HS-5 (cell line): Measurements from ENCODE around the gene CACNA1I.
"Not testable (repeated sequence)": the region's sequence is repeated elsewhere in the genome, so short reads cannot be mapped to it uniquely, and the experiment has no call there.

Experiments used
- DNase-seq: peaks from one replicate; pipeline ENCODE4 v3.0.0-alpha.2; 2012; ENCODE audit warnings: low read depth

CACNA1I gene

DNA sequence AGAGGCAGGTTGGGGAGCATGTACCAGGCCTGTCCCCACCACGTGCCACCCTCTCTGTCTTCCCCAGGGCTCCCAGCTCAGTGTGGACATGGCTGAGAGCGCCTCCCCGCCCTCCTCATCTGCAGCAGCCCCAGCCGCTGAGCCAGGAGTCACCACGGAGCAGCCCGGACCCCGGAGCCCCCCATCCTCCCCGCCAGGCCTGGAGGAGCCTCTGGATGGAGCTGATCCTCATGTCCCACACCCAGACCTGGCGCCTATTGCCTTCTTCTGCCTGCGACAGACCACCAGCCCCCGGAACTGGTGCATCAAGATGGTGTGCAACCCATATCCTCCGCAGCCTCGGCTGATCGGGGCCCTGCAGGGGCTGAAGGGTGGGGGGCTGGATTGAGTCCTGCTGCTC is at the start of gene CACNA1I:
CACNA1I (plus strand) TSS at position 89 of the 400 bp plus-strand sequence; CDS start at position 89, 0 bp downstream.
- no peak for DNase-seq

DNA sequence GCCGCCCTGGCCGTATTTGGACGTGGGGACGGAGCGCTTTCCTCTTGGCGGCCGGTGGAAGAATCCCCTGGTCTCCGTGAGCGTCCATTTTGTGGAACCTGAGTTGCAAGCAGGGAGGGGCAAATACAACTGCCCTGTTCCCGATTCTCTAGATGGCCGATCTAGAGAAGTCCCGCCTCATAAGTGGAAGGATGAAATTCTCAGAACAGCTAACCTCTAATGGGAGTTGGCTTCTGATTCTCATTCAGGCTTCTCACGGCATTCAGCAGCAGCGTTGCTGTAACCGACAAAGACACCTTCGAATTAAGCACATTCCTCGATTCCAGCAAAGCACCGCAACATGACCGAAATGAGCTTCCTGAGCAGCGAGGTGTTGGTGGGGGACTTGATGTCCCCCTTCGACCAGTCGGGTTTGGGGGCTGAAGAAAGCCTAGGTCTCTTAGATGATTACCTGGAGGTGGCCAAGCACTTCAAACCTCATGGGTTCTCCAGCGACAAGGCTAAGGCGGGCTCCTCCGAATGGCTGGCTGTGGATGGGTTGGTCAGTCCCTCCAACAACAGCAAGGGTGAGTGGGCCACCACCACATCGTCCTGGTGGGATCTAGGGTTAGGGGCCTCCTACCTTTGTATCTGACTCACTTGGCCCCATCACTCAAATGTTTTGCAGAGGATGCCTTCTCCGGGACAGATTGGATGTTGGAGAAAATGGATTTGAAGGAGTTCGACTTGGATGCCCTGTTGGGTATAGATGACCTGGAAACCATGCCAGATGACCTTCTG is 49.3 kb upstream of the CACNA1I start:
- not testable (repeated sequence) for DNase-seq

DNA sequence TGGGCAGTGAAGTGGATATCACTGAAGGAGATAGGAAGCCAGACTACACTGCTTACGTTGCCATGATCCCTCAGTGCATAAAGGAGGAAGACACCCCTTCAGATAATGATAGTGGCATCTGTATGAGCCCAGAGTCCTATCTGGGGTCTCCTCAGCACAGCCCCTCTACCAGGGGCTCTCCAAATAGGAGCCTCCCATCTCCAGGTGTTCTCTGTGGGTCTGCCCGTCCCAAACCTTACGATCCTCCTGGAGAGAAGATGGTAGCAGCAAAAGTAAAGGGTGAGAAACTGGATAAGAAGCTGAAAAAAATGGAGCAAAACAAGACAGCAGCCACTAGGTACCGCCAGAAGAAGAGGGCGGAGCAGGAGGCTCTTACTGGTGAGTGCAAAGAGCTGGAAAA is 48.5 kb upstream of the CACNA1I start:
- DNase-seq = not testable (repeated sequence)

DNA sequence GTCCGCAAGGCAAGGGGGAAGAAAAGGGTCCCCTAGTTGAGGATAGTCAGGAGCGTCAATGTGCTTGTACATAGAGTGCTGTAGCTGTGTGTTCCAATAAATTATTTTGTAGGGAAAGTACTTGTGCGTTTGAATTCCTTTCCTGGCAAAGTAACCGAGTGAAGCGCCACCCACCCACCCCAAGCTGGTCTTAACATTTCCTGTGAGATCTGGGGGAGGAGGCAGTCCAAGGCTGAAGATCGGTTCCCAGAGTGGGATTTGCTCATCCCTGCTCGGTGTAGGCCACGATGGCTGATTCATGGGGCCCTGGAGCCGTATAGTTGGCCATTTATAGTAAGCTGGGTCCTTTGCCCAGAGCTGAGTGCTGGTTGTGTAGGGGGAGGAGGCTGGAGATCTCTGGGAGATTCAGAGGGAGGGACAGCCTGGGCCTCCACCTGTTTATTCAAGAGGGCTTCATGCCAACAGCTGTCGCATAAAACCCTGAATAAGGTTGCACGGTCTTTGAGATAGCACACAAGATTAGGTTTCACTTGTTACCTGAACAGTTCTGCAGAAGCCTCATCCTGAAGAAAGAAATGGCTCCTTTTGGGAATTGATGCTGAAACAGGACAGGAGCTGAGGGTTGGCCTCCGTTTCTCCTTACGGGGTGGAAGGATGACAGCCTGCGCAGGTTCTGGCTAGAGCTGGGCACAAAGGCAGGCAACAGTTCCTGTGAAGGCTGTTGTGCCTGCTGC is 47.8 kb upstream of the CACNA1I start:
- no peak for DNase-seq

DNA sequence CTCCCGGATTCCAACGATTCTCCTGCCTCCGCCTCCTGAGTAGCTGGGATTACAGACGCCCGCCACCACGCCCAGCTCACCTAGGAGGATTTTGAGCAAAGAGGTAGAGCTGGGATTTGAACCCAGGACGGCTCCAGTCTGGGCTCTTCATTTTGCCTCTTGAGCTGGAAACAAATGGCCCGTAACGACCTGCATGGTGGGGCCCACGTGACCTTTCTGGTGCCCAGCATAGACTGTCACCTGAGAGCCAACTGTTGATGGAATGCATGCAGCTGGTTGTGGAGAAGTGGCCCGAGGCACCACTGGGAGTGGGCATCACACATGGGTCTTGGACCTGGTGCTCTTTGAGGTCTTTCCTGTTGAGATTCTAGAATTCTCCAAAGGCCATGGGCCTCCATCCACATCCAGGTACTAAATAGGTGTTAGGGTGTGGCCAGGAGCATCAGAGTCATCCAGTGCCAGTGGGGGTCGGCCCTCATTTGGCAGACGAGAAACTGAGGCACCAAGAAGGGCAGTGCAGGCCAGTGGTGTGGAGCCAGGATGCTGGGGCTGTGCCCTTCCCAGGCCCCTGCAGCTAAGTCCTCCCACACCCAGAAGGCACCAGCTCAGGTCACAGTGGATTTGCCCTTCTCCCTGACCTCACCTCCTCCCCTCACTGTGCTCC is 46.3 kb upstream of the CACNA1I start:
- DNase-seq = no peak

DNA sequence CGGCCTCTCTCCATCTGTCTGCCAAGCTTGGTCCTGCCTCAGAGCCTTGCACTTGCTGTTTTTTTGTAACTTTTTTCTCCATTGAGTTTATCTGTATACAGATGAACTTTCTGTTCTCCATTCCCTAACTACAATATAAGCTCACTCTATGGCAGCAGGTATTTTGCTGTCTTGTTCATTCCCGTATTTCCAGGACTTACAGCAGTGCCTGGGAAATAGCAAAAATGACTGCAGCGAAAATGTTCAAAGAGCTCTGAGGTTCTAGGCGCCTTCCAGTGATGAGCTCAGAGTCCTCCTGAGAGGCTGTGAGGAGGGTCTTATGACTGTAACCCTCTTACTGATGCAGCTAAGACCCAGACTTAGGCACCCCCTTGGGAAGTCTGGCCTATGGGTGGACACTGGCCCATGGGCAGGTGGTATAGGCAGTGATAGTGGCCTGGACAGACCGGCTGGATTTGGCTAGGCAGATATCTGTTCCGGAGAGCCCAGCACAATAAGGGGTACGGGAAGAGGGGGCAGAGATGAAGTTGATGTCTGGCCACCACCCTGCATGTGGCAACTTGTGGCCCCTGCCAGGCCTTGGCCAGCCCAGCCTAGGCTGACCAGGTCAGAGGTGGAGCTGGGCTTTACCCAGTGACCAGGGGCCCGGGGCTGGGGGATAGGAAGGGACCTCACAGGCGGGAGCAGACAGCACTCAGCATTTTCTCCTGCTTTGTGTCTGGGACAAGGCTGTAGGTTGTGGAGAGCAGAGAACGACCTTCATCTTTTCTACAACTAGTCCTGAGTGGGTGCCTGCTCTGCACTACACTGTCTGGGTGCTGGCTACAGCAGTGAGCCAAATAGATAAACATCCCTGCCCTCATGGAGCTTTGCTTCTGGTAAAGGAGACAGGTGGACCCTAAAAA is 45.5 kb upstream of the CACNA1I start:
- no peak for DNase-seq

DNA sequence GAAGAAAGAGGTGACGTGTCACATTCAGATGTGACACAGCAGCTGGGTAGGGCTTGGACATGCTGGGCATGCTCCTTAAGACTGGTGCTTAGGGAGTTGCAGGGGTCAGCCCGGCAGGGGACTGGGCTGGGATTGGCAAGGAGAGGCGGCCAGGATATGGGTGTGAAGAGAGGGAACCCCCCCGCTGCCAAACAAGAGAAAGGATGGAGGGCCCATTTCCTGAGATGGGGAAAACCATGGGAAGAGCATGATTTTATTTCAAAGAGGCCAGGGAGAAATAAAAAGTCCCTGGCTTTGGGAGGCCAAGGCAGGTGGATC is 44.9 kb upstream of the CACNA1I start:
- DNase-seq = no peak

DNA sequence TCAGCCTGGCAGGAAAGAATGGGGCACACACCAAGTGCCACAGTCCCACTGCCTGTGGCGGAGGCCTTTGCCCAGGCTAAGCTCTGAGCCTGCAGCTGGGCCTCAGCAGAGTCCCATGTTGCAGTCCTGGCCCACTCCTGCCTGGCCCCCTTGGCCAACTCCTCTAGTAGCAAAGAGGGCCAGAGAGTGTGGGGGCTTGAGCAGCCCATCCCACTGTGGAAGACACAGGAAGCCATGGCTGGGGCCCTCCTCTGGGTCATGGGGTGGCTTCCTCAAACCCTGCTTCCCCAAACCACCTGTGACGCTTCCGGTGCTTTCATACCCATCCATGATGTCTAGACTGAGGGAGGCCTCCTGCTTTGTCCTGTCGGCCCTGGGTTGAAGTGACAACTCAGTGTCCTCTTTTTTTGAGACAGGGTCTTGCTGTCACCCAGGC is 43.8 kb upstream of the CACNA1I start:
- DNase-seq = no peak

DNA sequence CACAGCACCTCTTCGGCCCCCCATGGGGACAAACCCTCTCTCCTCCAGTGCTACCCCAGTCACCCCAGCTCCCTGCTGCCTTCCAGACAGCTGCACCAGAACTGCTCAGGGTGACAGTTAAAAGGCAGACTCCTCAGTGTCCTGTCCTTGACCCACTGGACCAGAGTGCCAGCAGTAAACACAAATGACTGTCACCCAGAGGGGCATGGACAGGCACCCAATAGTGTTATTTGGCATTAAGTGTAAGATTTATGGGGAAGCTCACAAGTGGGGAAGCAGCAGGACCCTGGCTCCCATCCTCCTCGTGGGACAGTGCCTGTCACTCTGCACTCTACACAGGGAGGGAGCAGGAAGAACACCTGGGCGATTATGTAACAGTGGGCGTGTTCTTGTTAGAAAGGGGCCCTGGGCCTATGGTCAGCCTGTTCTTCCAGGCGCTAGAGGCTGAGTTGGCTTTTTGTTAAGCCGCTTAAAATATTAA is 43.0 kb upstream of the CACNA1I start:
- DNase-seq = no peak

DNA sequence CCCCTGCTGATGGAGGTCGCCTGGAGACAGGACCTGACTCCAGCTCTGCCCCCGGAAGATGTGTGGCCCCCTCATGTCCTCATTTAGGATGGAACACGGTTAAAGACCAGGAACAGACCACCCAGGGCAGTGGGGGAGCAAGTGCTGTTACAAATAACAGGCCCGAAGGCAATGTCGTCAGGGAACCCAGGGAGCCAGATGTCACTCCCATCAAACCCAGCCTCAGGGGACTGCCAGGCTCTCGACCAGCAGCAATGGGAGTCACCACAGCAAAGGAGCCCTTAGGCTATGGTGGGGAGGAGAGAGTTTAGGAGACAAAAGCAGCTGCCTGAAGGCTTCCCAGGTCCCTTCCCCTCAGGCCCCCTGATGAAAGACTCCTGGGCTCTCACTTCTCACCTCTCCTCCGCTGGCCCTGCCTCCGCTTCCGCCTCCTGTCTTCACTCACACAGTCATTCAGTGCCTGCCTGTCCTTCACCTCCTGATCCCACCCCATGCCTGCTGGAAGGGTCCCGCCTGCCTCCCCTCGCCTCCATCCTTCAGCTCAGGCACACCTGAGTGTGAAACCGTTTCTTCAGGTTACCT is 42.4 kb upstream of the CACNA1I start:
- no peak for DNase-seq

DNA sequence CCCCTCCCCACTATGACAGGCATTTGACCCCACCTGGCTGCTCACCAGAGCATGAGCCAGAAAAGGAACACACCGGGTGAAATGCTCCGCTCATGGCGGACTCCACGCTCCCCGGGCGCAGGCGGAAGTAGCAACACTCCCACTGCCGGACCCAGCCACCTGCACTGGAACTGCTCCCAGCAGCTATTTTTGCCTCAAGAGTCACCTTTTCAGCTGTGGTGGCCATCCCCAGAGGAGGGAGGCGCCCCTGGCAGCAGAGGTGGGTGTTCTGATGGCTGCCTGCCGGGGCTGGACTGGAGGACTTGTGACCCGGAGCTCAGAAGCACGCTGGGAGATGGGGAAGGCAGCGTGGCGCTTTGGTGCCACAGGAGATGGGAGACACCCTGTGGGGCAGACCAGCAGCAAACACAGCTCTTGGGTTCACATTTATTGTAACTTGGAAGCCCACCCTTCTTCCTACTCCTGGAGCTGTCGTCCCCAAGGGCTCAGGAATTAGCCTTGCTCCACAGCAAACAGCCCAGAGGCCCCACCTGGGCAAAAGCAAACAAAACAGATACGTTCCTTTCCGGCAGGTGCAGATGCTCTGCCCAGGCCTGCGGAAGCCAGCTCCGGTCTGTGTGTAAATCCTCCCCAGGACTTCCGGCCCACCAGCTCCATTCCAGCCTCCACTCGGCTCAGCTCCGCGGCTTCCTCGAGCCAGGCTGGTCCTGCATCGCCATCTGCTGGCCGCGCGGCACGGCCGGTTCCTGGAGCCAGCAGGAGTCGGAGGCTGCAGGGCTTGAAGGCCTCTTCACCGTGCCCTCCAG is 41.7 kb upstream of the CACNA1I start:
- DNase-seq = no peak

DNA sequence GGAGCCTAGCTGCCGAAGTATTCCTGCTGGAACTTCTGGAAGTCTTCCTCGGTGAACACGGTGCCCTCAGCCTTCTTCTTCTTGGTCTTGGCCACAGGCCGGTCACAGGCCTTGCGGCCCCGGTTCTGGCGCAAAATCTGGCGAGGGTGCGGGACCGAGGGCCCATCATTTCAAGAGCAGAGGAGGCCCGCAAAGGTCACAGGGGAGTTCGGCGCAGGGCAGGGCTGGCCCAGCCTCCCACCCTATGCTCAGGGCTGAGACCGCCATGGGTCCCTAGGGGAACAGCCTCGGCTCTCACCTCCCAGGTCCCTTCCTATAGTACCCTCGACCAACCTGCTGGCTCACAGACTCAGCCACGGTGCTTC is 41.1 kb upstream of the CACNA1I start:
- DNase-seq = no peak

DNA sequence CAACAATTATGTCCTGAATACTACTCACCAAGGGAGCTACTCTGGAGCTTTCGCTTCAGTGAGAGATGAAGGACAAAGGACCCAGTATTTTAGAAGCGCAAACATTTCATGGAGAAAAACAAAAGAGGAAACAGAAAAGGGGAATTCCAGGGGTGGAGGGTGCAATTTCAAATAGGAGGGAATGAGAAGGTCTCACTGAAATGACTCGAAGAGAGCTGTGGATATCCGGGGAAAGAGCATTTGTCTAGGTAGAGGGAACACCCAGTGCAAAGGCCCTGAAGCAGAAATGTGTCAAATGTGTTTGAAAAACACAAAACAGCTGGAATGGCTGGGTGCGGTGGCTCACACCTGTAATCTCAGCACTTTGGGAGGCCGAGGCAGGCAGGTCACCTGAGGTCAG is 40.4 kb upstream of the CACNA1I start:
- no peak for DNase-seq

DNA sequence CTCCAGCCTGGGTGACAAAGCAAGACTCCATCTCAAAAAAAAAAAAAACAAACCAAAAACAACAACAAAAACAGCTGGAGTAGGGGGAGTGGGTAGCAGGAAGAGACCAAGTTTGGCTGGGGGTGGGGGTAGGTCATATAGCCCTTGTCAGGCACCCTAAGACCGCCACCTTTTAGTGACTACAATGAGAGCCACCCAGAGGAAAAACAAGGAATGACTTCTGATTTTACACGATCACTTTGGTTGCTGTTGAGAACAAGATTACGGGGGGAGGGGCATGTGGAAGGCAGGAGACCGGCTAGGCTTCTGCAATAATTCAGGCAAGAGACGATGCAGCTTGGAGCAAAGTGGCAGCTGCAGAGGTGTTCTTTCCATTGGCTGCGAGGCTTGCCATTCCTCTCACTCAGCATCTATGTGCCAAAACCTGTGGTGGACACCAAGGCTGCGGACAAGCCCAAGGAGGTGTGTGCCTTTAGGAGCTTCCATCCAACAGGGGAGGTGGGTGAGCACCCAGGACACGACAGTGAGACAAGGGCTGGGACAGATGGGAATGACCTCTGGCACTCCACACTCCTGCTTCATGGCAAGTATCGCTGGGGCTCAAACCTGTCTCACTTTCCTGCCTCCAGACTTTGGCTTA is 39.7 kb upstream of the CACNA1I start:
- no peak for DNase-seq

DNA sequence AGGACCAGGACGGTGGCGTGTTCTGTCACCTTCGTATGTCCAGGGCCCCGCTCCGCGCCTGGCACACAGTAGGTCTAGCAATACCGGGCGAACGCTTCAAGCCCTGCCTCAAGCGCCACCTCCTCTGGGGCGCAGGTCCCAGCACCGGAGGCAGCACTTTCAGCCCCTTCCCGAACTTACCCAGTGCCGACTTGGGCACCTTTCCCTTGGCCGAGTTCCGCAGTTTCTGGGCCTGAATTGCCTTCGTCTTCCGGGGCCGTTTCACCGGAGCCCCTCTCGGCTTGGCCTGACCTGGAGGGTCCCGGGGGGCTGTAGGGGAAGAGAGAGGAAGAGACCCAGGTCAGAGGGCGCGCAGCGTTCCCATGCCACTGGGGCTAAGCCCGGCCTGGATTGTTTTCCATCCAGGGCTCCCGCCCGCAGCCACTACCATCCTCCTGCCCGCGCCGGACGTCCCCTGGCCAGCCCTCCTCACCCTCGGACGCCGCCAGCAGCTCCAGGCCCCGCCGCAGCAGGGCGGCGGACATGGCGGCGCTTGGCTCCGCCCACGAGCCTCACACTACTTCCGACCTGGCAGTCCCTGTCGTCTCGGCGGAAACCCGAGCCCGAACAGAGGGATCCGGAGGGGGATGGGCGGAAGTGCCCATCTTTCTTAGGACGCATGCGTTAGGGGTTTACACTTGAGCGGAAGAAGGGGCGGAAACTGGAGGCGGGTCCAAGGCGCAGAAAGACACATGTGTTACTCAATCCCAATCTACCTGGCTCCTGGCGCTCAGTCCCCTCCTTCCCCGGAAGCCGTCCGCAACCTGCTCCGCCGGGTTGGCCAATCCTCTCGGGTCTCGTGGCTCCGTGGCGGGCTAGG is 38.1 kb upstream of the CACNA1I start, which contains the start of gene RPS19BP1:
RPS19BP1 (minus strand) TSS at position 534 of the 859 bp plus-strand sequence; CDS start at position 524, 10 bp downstream.
- peak; percentile 97 for DNase-seq

DNA sequence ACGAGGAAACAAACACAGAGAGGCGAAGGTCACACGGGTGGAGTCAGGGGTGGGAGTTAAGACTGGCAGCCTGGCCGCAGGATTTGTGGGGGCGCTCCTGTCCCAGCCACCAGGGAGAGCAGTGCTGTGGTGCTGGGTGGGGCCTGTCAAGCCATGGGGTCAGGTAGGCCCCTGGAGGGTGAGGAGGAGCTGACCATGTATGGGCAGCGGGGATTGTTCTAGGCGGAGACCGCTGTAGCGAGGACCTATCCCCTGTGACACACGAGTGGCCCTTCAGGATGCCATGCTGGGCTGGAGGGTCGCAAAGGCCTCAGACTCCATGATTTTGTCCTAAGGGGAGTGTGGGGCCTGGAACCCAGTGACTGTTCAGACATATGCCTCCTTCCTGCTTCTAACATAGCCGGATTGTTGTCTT is 36.5 kb upstream of the CACNA1I start:
- DNase-seq = no peak

DNA sequence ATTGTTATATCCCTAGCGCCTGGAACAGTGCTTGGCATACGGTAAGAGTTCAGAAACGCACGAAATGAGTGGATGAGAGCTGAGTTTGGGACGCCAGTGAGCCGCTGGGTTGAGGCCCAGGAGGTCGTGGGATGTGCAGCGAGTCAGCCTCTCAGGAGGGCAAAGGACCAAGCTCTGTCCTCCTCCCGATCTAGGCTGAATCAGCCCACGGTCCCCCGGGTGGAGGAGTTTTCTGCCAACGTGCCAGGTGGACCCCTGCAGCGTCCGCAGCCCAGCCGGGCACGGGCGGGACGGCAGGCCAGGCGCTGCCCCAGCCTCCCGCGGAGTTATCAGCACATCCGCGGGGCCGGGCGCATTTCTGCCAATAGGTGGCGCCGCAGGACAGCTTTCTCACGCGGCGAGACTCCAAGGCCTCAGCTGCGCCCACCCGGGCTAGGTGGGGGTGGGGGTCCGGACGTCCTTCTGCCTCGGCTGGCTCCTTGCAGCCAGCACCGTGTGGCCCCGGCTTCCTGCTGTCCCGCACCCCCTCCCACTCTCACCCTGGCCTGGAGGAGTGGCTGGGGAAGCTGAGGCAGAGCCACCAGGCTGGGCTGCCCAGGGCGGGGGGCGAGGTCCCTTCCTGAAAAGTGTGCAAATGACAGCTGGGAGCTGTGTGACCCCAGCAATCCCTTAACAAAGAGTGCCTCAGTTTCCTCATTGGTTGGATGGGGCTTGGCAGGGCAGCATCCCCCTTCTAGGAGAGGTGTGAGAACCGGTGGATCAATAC is 35.8 kb upstream of the CACNA1I start:
- no peak for DNase-seq

DNA sequence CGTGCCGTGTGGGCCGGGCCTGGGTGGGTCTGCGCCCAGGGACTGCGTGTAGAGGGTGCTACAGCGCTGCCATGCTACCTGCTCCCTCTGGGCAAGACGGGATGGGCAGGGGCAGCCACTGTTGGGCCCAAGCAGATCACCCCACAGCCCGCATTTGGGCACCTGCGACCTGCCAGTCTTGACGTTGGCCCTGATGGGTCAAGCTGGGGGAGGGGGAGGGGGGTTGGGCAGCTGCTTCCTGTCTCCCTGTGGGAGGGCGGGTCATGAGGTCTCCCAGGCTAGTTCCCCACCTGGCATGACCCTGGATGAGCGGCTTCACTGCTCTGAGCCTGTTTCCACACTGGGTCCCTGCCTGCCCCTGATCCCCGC is 35.2 kb upstream of the CACNA1I start:
- no peak for DNase-seq
